Measurements from ENCODE around the gene IQGAP2.
"Not testable (repeated sequence)": the region's sequence is repeated elsewhere in the genome, so short reads cannot be mapped to it uniquely, and the experiment has no call there.

IQGAP2 gene

DNA sequence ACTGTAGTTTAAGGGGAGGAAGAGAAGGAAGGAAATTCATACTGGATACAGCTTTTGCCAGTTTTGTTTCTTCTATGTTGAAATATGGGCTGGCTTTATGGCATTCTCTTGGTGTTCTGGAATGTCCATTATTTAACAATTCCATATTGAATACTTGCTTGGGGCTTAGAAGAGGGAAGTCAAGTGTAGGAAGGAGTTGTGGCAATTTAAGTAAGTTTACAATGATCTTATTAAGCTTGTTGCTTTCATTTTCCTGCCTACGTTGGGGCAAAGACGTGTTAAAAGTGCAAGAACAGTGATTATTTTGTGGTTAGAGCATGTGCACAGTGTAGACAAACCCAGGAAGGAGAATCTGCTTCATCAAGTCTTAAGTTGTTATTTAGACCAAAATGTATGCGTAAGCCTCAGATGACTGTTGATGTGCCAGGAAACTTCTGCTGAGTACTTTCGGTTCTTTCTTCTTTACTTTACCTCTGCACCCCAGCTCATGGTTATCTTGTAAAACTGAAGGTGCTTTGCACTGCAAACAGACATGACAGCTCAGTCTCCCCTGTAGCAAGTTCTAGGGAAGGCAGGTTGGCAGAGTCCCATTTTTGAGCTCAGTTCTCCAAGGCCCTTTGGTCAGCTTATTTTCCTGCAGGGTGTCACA is 144.3 kb downstream of the IQGAP2 start:
- DNase-seq, result peak in 2 of 4 experiments; percentile 4 to 32

- DNase-seq, result no peak
These were observed 144.9 kb downstream of the IQGAP2 start for GRCh38 chr5:76547891-76548524.

DNA sequence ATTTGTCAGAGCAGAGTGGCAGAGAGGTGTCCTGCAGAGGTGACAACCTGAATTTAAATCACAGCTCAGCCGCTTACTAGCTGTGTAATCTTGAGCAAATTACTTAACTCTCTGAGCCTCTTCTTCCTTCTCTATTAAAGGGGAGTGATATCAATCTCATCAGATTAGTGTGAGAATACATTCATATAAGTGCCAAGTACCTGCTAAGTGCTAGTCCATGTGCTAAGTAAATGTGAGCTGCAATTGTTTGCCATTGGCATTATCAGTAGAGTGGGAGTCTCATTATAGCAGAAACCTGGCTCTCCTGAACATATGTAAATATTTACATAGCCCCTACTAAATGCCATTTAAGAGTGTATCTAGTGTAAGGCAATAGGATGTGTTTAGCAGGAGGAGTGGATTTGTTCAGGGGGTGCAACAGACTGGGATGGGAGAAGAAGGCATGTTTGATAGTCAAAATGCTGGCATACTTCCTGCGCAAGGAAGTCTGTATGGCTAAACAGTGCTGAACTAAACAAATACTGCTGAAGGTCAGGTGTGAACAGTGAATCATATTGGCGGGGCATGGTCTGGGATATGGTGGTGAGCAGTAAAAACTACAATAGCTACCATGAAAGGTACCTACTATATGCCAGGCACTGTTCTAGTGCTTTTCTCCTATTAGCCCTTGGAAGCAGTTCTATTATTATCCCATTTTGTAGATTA is 145.6 kb downstream of the IQGAP2 start:
- no peak for DNase-seq

DNA sequence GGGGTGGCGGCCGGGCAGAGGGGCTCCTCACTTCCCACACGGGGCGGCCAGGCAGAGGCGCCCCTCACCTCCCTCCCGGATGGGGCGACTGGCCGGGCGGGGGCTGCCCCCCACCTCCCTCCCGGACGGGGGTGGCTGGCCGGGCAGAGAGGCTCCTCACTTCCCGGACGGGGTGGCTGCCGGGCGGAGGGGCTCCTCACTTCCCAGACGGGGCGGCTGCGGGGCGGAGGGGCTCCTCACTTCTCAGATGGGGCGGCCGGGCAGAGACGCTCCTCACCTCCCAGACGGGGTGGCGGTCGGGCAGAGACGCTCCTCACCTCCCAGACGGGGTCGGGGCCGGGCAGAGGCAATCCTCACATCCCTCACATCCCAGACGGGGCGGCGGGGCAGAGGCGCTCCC is 147.8 kb downstream of the IQGAP2 start:
- DNase-seq, result not testable (repeated sequence)

DNA sequence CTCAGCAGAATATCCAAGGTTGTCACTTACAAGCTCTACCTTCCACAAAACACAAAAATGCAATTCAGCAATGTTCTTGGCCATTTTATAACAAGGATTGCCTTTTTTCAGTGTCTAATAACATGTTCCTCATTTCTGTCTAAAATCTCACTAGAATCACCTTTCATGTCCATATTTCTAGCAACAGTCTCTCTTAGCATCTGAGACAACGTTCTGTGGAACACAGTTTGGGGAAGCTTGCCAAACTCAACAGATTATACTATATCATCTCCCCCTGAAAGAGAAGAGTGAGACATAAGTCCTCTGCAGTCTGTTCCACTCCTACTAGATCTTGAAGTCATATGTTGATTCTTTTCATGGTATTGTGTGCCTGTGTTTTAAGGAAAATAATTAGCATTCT is 149.5 kb downstream of the IQGAP2 start:
- no peak for DNase-seq

GRCh38 chr5:76553251-76553650 is 150.2 kb downstream of the IQGAP2 start:
- DNase-seq, result no peak

- DNase-seq, result no peak
These were observed 152.0 kb downstream of the IQGAP2 start for GRCh38 chr5:76555114-76555513.

GRCh38 chr5:76555717-76556116 is 152.6 kb downstream of the IQGAP2 start:
- DNase-seq, result no peak

DNA sequence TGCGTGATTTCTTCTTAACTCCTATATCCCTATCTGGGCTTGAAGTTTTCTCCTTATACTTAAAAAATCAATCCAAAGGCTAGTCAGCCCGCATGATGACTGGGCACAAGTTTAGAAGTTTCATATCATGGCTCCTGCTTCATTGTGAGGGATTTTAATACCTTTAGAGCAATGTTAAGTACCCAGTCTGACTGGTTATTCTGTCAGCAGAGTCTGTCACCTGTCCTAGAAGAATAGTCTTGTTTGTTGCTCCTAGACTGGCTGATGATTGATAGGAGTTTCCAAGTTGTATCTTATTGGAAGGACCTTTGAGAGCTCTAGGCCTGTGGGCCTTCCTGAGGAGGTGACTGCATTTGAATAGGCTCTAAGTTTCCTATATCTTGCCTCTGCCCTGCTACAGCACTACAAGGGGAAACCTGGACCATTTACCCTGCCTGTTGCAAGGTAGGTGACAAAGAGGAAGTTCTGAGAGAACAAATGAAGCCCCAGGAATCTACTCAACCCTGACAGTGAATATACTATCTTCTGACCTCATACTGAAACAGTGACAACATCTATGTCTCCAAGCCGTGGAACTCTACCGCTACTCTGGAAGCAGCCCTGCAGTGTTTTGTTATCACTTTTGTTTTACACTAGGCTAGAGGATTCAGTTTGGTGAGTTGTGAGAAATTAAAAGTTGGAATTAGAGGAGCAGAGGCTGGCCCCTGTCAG is 153.6 kb downstream of the IQGAP2 start:
- no peak for DNase-seq

DNA sequence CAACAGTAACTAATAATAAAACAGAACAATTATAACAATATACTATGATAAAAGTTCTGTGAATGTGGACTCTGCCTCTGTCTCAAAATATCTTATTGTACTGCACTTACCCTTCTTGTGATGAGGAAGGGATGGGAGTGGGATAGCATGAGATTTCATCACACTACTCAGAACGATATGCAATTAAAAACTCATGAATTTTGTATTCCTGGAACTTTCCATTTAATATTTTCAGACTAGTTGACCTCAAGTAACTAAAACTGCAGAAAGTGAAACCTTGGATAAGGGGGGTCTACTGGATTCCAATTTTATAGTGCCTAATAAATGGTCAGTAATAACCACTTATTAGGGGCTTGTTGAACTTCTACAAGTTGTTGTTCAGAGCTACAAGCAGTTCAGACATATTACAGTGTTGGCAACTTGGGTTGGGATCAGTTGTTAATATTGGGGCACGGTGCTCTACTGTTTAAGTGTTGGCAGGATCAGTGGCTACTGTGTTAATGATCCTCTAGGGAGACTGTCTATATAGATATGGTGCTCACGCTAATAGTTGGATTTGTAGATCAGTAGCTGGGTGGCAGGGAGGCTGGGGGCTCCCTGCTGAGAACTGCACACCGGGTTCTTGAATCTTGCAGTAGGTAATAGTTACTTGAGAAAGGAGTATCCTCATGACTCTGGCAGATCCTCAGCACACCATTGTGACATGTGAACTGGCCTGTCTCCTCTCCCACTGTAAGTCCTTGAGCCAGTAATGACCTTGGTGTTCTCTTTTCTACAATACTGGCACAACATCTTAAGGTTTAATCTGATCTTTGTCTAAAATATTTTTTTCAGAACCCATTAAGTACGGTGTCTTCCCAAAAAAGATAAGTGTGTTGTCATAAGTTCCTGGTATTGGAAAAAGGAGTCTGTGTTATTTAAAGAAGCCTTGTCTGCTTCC is 158.1 kb downstream of the IQGAP2 start:
- DNase-seq, result no peak

DNA sequence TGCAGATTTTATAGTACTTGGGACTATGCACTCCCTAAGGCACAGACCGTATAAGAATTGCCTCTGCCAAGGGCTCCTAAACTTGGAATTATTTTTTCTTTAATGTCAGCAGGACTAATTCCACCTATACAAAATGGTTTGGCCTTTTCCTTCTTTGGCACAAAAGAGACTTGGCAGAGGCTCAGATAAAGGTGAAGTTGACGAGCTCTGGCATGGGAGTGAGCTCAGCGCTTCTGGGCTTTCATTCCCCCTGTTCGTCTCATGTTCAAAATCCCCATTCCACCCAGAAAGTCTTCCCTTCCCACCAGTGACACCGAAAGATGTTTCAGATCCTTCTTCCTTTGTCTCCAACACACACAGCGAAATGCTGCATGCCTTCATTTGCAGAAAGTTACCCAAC is 158.9 kb downstream of the IQGAP2 start:
- no peak for DNase-seq

DNA sequence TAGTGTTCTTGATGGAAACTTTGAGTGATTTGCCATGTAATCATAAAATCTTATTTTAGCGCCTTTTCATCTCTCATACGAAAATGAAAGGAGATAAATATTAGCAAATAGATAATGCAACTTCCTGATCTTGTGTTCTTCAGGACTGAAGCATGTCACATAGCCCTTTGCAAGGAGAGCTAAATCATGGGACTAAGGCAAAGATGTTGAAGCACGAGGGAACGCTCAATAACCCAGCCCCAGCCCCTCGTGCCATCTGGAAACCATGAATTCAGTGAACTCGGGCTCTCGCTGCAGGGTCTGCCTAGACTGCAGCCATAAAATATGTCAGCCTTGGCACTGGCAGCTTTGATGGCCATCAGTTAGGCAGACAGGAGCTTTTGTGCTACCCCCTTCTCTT is 161.9 kb downstream of the IQGAP2 start:
- no peak for DNase-seq

DNA sequence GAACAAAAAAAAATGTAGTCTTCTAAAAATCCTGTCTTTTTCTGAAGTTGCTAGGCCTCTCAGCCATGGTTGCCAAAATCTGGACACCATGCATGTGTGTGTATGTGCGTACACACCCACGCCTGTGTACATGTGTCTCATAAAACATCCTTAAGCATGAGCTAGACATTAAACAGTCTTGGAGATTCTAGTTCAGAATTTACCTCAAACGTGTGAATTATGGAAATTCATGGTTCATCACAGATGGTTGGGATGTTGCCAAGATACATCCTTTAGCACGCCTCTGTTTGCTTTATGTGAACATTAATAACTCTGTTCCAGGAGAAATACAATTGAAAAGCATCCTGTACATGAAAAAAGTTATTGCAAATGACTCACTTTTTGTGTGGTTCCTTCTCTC is 167.1 kb downstream of the IQGAP2 start:
- DNase-seq, result no peak

GRCh38 chr5:76571559-76571958 is 168.5 kb downstream of the IQGAP2 start:
- no peak for DNase-seq

- no peak for DNase-seq
These were observed 173.4 kb downstream of the IQGAP2 start for GRCh38 chr5:76576450-76576849.

GRCh38 chr5:76576996-76577395 is 173.9 kb downstream of the IQGAP2 start:
- no peak for DNase-seq

GRCh38 chr5:76579166-76579937 is 176.3 kb downstream of the IQGAP2 start:
- no peak for DNase-seq

DNA sequence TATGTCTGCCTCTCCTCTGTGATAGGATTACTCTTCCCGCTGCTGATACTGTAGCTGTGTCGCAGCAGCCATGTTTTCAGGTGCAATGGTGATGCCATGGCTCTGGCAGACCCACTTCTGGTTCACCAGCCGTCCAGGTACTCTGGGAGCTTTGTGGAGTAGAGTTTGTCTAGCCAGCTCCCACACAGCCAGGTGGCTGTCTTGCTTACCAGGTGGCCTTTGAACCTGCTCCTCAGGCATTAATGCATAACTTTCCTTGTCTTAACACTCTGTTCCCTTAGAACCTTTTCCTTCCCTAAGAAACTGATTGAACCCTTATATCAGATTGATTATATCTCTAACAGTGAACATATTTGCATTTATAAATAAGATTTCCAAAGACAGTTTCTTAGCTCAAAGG is 177.9 kb downstream of the IQGAP2 start:
- DNase-seq, result no peak

- DNase-seq, result no peak
These were observed 179.4 kb downstream of the IQGAP2 start for GRCh38 chr5:76582230-76583162.

Measured in activated CD4-positive, CD25-positive, alpha-beta regulatory T cell (primary cell).